Measurements from ENCODE around the gene CDC42SE2. TPM values are rescaled to one million over a fixed set of nuclear protein-coding genes. Genes with fewer than 3 reads are reported as not detected.
"Not testable (repeated sequence)": the region's sequence is repeated elsewhere in the genome, so short reads cannot be mapped to it uniquely, and the experiment has no call there.

CDC42SE2 gene
- total RNA-seq, 1 experiment from 2014 or later, result 32.8 TPM

DNA sequence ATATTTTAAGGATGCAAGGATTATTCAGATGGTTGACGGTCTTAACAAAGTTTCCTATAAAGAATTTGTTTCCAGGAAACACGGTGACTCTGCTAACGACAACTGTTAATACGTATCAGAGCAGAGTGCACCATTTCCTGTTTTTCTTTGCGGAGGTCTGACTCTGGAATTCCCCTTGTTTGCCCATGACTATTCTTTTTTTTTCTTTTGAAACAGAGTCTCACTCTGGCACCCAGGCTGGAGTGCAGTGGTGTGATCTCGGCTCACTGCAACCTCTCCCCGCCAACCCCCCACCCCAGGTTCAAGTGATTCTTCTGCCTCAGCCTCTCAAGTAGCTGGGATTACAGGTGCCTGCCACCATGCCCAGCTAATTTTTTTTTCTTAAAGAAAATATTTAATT lies 115.9 kb downstream of the CDC42SE2 start:
- no peaks in the 10 kb centered on the region for H3K9me2 ChIP-seq (ENCODE audit: insufficient read depth)
- intact Hi-C loops (cut with micrococcal nuclease; ENCODE audit: unreplicated experiment), result loop anchor here (2.0 kb wide), 1 partner anchor 215 kb away; the partner anchor contains the start of gene HINT1
- no peaks in the 10 kb centered on the region for H3K9me3 ChIP-seq (ENCODE audit: insufficient read depth, low read depth)
- no TSS peak for BruUV-seq (replicated peaks)
- 0 out of 2 replicates have a peak, but pooled peaks cover 2% of the 10 kb centered on the region for H3K79me2 ChIP-seq (ENCODE audit: low read depth)
- no peak overlapping the region for H3K4me3 ChIP-seq
- POLR2A ChIA-PET (ENCODE audit: unreplicated experiment), result no interaction called here
- no peak for TF ChIP-seq EZH2 (IDR thresholded peaks at IDR 0.05; ENCODE audit: low read depth)
- TF ChIP-seq, protein P1, sequence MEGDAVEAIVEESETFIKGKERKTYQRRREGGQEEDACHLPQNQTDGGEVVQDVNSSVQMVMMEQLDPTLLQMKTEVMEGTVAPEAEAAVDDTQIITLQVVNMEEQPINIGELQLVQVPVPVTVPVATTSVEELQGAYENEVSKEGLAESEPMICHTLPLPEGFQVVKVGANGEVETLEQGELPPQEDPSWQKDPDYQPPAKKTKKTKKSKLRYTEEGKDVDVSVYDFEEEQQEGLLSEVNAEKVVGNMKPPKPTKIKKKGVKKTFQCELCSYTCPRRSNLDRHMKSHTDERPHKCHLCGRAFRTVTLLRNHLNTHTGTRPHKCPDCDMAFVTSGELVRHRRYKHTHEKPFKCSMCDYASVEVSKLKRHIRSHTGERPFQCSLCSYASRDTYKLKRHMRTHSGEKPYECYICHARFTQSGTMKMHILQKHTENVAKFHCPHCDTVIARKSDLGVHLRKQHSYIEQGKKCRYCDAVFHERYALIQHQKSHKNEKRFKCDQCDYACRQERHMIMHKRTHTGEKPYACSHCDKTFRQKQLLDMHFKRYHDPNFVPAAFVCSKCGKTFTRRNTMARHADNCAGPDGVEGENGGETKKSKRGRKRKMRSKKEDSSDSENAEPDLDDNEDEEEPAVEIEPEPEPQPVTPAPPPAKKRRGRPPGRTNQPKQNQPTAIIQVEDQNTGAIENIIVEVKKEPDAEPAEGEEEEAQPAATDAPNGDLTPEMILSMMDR (conservative IDR thresholded peaks at IDR 0.05), result no peak
- H3K27ac ChIP-seq, result no peak overlapping the region
- H2AFZ ChIP-seq, result no peak overlapping the region
- CTCF ChIA-PET, result no interaction called here
- no peaks in the 10 kb centered on the region; the same call in 1 of the 2 replicates for H4K20me1 ChIP-seq (ENCODE audit: insufficient read depth)
- no peak overlapping the region for H3K4me2 ChIP-seq
- no peaks in the 10 kb centered on the region for H3K36me3 ChIP-seq (ENCODE audit: low read depth)
- no peak for DNase-seq
- no peaks in the 10 kb centered on the region for H3K27me3 ChIP-seq (ENCODE audit: insufficient read depth, low read depth)
- H3F3A ChIP-seq (ENCODE audit: insufficient read depth, low read depth), result peaks cover 7% of the 10 kb centered on the region; the same call in 1 of the 2 replicates
- no peaks in the 10 kb centered on the region for H3K4me1 ChIP-seq (replicated peaks; ENCODE audit: insufficient read depth)

DNA sequence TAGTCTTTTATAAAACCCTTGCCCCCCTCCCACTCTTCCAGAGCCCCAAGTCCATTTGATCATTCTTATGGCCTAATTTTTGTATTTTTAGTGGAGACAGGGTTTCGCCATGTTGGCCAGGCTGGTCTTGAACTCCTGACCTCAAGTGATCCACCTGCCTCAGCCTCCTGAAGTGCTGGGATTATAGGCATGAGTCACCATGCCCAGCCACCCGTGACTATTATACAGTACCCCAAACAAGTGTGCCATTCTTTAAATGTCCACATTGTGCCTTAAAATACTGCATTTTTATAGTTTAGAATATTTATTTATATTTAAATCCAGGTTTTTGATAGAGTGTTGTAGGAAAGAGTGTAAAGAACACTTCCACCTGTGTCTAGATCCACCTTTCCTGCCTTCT lies 116.4 kb downstream of the CDC42SE2 start:
- H2AFZ ChIP-seq; H3K9me2 ChIP-seq (ENCODE audit: insufficient read depth); H3F3A ChIP-seq (ENCODE audit: insufficient read depth, low read depth); H3K4me3 ChIP-seq; H3K4me2 ChIP-seq; H4K20me1 ChIP-seq (ENCODE audit: insufficient read depth); DNase-seq; POLR2A ChIA-PET (ENCODE audit: unreplicated experiment); H3K79me2 ChIP-seq (ENCODE audit: low read depth); intact Hi-C loops (cut with micrococcal nuclease; ENCODE audit: unreplicated experiment); CTCF ChIA-PET; H3K9me3 ChIP-seq (ENCODE audit: insufficient read depth, low read depth); H3K36me3 ChIP-seq (ENCODE audit: low read depth); H3K4me1 ChIP-seq (replicated peaks; ENCODE audit: insufficient read depth); H3K27me3 ChIP-seq (ENCODE audit: insufficient read depth, low read depth); H3K27ac ChIP-seq; BruUV-seq (replicated peaks): not testable (repeated sequence)

DNA sequence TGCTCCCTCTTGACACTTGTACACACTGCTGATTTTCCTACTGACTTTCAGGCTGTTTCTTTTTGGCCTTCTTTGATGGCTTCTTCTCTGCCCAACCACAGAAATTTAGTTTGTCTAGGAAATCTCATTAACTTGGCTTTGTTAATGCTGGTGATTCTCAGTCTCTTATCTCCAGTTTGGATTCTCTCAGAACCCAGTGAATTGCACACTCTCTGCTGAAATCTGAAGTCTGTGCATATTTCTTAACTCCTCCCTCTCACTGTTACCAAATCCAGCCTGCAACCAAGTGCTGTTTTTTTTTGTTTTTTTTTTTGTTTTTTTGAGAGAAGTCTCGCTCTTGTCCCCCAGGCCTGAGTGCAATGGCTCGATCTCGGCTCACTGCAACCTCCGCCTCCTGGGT lies 117.2 kb downstream of the CDC42SE2 start:
- no peaks in the 10 kb centered on the region for H3K9me3 ChIP-seq (ENCODE audit: insufficient read depth, low read depth)
- H3K27ac ChIP-seq, result no peak overlapping the region
- no TSS peak for BruUV-seq (replicated peaks)
- no peaks in the 10 kb centered on the region; the same call in 1 of the 2 replicates for H4K20me1 ChIP-seq (ENCODE audit: insufficient read depth)
- H3K36me3 ChIP-seq (ENCODE audit: low read depth), result no peaks in the 10 kb centered on the region
- ChIA-PET POLR2A (ENCODE audit: unreplicated experiment) (no interaction called here), CTCF (interaction anchor here (0.6 kb wide), 1 partner anchor 270 kb away, joined by 6 read pairs; no protein-coding TSS in a partner anchor)
- H3K4me1 ChIP-seq (replicated peaks; ENCODE audit: insufficient read depth), result no peaks in the 10 kb centered on the region
- no peak for DNase-seq
- no peak for TF ChIP-seq EZH2 (IDR thresholded peaks at IDR 0.05; ENCODE audit: low read depth)
- TF ChIP-seq, protein P1 (conservative IDR thresholded peaks at IDR 0.05), result no peak
- H3K4me3 ChIP-seq, result no peak overlapping the region
- 0 out of 2 replicates have a peak, but pooled peaks cover 2% of the 10 kb centered on the region for H3K79me2 ChIP-seq (ENCODE audit: low read depth)
- peaks cover 8% of the 10 kb centered on the region; the same call in 1 of the 2 replicates for H3F3A ChIP-seq (ENCODE audit: insufficient read depth, low read depth)
- no peaks in the 10 kb centered on the region for H3K27me3 ChIP-seq (ENCODE audit: insufficient read depth, low read depth)
- no peak overlapping the region for H2AFZ ChIP-seq
- H3K9me2 ChIP-seq (ENCODE audit: insufficient read depth), result no peaks in the 10 kb centered on the region
- intact Hi-C loops (cut with micrococcal nuclease; ENCODE audit: unreplicated experiment), result no loop called here
- H3K4me2 ChIP-seq, result no peak overlapping the region

DNA sequence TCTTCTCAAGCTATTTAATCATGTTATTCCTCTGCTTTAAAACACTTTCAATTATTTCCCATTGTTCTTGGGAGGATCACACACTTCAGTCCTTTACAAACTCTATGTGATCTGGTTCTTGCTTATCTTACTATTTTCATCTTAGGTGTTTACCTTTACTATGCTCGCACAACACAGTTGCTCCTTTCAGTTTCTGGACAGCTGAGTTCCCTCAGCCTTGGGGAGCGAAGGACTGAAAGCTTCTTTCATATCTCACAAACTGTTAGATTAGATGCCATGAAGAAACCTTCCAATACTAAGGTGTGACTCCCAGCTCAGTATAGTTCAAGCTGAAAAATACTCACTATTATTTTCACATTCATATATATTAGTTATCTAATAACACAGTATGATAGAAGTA lies 117.9 kb downstream of the CDC42SE2 start:
- H2AFZ ChIP-seq, result no peak overlapping the region
- H3K36me3 ChIP-seq (ENCODE audit: low read depth), result no peaks in the 10 kb centered on the region
- peaks cover 4% of the 10 kb centered on the region; the same call in 1 of the 2 replicates for H3K4me1 ChIP-seq (replicated peaks; ENCODE audit: insufficient read depth)
- no TSS peak for BruUV-seq (replicated peaks)
- H3K4me2 ChIP-seq, result no peak overlapping the region
- peaks cover 16% of the 10 kb centered on the region; the same call in 1 of the 2 replicates for H3F3A ChIP-seq (ENCODE audit: insufficient read depth, low read depth)
- intact Hi-C loops (cut with micrococcal nuclease; ENCODE audit: unreplicated experiment), result loop anchor here (2.0 kb wide), 1 partner anchor 117 kb away; the partner anchor contains the start of gene CDC42SE2
- H3K27me3 ChIP-seq (ENCODE audit: insufficient read depth, low read depth), result no peaks in the 10 kb centered on the region
- ChIA-PET POLR2A (ENCODE audit: unreplicated experiment) (interaction anchor here (0.7 kb wide), 1 partner anchor 118 kb away, joined by 3 read pairs; the partner anchor contains the start of gene CDC42SE2), CTCF (interaction anchor here (0.6 kb wide), 2 partner anchors 106 to 271 kb away, joined by 4 to 6 read pairs; no protein-coding TSS in a partner anchor)
- H3K9me2 ChIP-seq (ENCODE audit: insufficient read depth), result no peaks in the 10 kb centered on the region
- DNase-seq, result no peak
- no peaks in the 10 kb centered on the region; the same call in 1 of the 2 replicates for H4K20me1 ChIP-seq (ENCODE audit: insufficient read depth)
- no peaks in the 10 kb centered on the region for H3K9me3 ChIP-seq (ENCODE audit: insufficient read depth, low read depth)
- TF ChIP-seq, protein P1 (conservative IDR thresholded peaks at IDR 0.05), result no peak
- no peak overlapping the region for H3K4me3 ChIP-seq
- no peak overlapping the region for H3K27ac ChIP-seq
- 0 out of 2 replicates have a peak, but pooled peaks cover 2% of the 10 kb centered on the region for H3K79me2 ChIP-seq (ENCODE audit: low read depth)

All from PC-9 (cell line).